RWPE2 (cell line): ENCODE data around the gene ZNF862.

Experiments used
- ATAC-seq: fragments of 200-7000 bp; cut with Tn5 transposase; 3 replicates; pipeline ENCODE4 v1.9.1; 2021; ENCODE audit warnings: low read depth
- DNase-seq: peaks from one replicate; pipeline ENCODE4 v3.0.0-alpha.2; 2020; ENCODE audit warnings: low spot score
- H3K27ac ChIP-seq: fragments of 450-650 bp; 2 replicates; pipeline ENCODE4 v1.5.1; 2017; ENCODE audit warnings: mild to moderate bottlenecking; ENCODE audit not compliant: poor library complexity, severe bottlenecking
- H3K27me3 ChIP-seq: fragments of 250-450 bp; sonication (Bioruptor Pico); 2 replicates; pipeline ENCODE4 v1.5.1; 2021; ENCODE audit warnings: mild to moderate bottlenecking, moderate library complexity; ENCODE audit not compliant: insufficient read depth, poor library complexity, severe bottlenecking
- H3K36me3 ChIP-seq: fragments of 250-450 bp; sonication (Bioruptor Pico); 2 replicates; pipeline ENCODE4 v1.5.1; 2020; ENCODE audit warnings: low read depth, mild to moderate bottlenecking, moderate library complexity
- H3K4me1 ChIP-seq: fragments of 250-450 bp; sonication (Bioruptor Pico); 2 replicates; pipeline ENCODE4 v1.5.1; 2021; ENCODE audit warnings: mild to moderate bottlenecking, moderate library complexity; ENCODE audit not compliant: insufficient read depth, poor library complexity, severe bottlenecking
- H3K4me3 ChIP-seq: fragments of 250-450 bp; sonication (Bioruptor Pico); 2 replicates; pipeline ENCODE4 v1.5.1; 2021; ENCODE audit warnings: mild to moderate bottlenecking, moderate library complexity; ENCODE audit not compliant: severe bottlenecking
- H3K9me3 ChIP-seq: fragments of 250-450 bp; sonication (Bioruptor Pico); 2 replicates; pipeline ENCODE4 v1.5.1; 2021; ENCODE audit warnings: mild to moderate bottlenecking, moderate library complexity; ENCODE audit not compliant: severe bottlenecking
- CTCF ChIP-seq: fragments of 450-650 bp; IDR thresholded peaks from one replicate; pipeline ENCODE4 v1.5.1; 2017; ENCODE audit warnings: mild to moderate bottlenecking, moderate library complexity; ENCODE audit not compliant: poor library complexity, severe bottlenecking

The ZNF862 gene

GRCh38 chr7:149801002-149801566 is 37.1 kb upstream of the ZNF862 start:
- no peak overlapping the region for H3K27ac ChIP-seq
- ATAC-seq (no peak), DNase-seq (no peak)
- H3K27me3 ChIP-seq = no peaks in the 10 kb centered on the region
- H3K4me3 ChIP-seq = no peak overlapping the region
- no peaks in the 10 kb centered on the region for H3K4me1 ChIP-seq
- H3K36me3 ChIP-seq = no peaks in the 10 kb centered on the region
- no peaks in the 10 kb centered on the region for H3K9me3 ChIP-seq
- TF ChIP-seq CTCF = no peak

GRCh38 chr7:149801816-149802215 is 36.4 kb upstream of the ZNF862 start:
- H3K9me3 ChIP-seq = no peaks in the 10 kb centered on the region
- no peaks in the 10 kb centered on the region for H3K36me3 ChIP-seq
- no peaks in the 10 kb centered on the region for H3K27me3 ChIP-seq
- DNase-seq (no peak), ATAC-seq (no peak)
- TF ChIP-seq CTCF = no peak
- no peak overlapping the region for H3K4me3 ChIP-seq
- H3K27ac ChIP-seq = no peak overlapping the region
- no peaks in the 10 kb centered on the region for H3K4me1 ChIP-seq

- DNase-seq (no peak), ATAC-seq (no peak)
- H3K4me1 ChIP-seq = no peaks in the 10 kb centered on the region
- no peak for TF ChIP-seq CTCF
- H3K27ac ChIP-seq = no peak overlapping the region
- H3K27me3 ChIP-seq = no peaks in the 10 kb centered on the region
- no peak overlapping the region for H3K4me3 ChIP-seq
- H3K9me3 ChIP-seq = no peaks in the 10 kb centered on the region
- no peaks in the 10 kb centered on the region for H3K36me3 ChIP-seq
Observed at GRCh38 chr7:149802966-149803365, 35.2 kb upstream of the ZNF862 start.

- H3K36me3 ChIP-seq = no peaks in the 10 kb centered on the region
- no peaks in the 10 kb centered on the region for H3K4me1 ChIP-seq
- H3K27me3 ChIP-seq = no peaks in the 10 kb centered on the region
- ATAC-seq (no peak; the same call in 2 of the 3 replicates), DNase-seq (no peak)
- no peaks in the 10 kb centered on the region for H3K9me3 ChIP-seq
- no peak overlapping the region for H3K4me3 ChIP-seq
- H3K27ac ChIP-seq = no peak overlapping the region
- TF ChIP-seq CTCF = no peak
Observed at GRCh38 chr7:149803551-149804074, 34.6 kb upstream of the ZNF862 start.

GRCh38 chr7:149804106-149804505 is 34.1 kb upstream of the ZNF862 start:
- Histone ChIP-seq H3K27ac (no peak overlapping the region), H3K4me1 (no peaks in the 10 kb centered on the region), H3K9me3 (no peaks in the 10 kb centered on the region), H3K36me3 (no peaks in the 10 kb centered on the region), H3K27me3 (no peaks in the 10 kb centered on the region), H3K4me3 (no peak overlapping the region)
- DNase-seq (no peak), ATAC-seq (no peak)
- no peak for TF ChIP-seq CTCF
